HG02852 (cell line): ENCODE data around the gene PSMD6.
A peak's percentile ranks its signal among the peaks of the same experiment; 100 is the strongest.

Source experiments
- ATAC-seq: cut with Tn5 transposase; IDR thresholded peaks from one replicate; pipeline ENCODE4 v1.9.1; 2021; ENCODE audit warnings: mild to moderate bottlenecking, moderate library complexity; ENCODE audit not compliant: unreplicated experiment

Gene PSMD6

GRCh38 chr3:64046996-64047594, 23.8 kb upstream of the PSMD6 start:
- ATAC-seq, result no peak

- no peak for ATAC-seq
Measured at GRCh38 chr3:64046592-64046991, 23.3 kb upstream of the PSMD6 start.

GRCh38 chr3:64042952-64043351, 19.7 kb upstream of the PSMD6 start:
- no peak for ATAC-seq

GRCh38 chr3:64039981-64040733, 16.9 kb upstream of the PSMD6 start:
- ATAC-seq, result no peak

- ATAC-seq, result no peak
Measured at GRCh38 chr3:64039332-64039731, 16.0 kb upstream of the PSMD6 start.

- ATAC-seq, result no peak
Measured at GRCh38 chr3:64038253-64038767, 15.0 kb upstream of the PSMD6 start.

GRCh38 chr3:64037084-64037483, 13.8 kb upstream of the PSMD6 start:
- no peak for ATAC-seq

GRCh38 chr3:64033069-64033468, 9.8 kb upstream of the PSMD6 start:
- ATAC-seq, result no peak

GRCh38 chr3:64031540-64032508, 8.5 kb upstream of the PSMD6 start:
- no peak for ATAC-seq

- ATAC-seq, result peak; percentile 96
Measured at GRCh38 chr3:64030741-64031140, 7.4 kb upstream of the PSMD6 start.

GRCh38 chr3:64029287-64029686, 6.0 kb upstream of the PSMD6 start:
- no peak for ATAC-seq

- ATAC-seq, result no peak
Measured at GRCh38 chr3:64028754-64029153, 5.5 kb upstream of the PSMD6 start.

GRCh38 chr3:64027658-64028057, 4.4 kb upstream of the PSMD6 start:
- ATAC-seq, result no peak

GRCh38 chr3:64026346-64026745, 3.1 kb upstream of the PSMD6 start:
- no peak for ATAC-seq

GRCh38 chr3:64023861-64024223, 548 bp upstream of the PSMD6 start:
- ATAC-seq, result no peak

- peak; percentile 21 for ATAC-seq
Measured at GRCh38 chr3:64022451-64023186, 675 bp downstream of the PSMD6 start.

- ATAC-seq, result no peak
Measured at GRCh38 chr3:64021922-64022321, 1.4 kb downstream of the PSMD6 start.

- no peak for ATAC-seq
Measured at GRCh38 chr3:64019879-64020278, 3.4 kb downstream of the PSMD6 start.

GRCh38 chr3:64019271-64019670, 4.0 kb downstream of the PSMD6 start:
- no peak for ATAC-seq

GRCh38 chr3:64016941-64017620, 6.2 kb downstream of the PSMD6 start:
- ATAC-seq, result no peak
